OCI-LY1 (cell line): ENCODE measurements around the gene NUP54.

Experiments
- H2AFZ ChIP-seq: fragments of 200-600 bp; sonication (generic), shearing (Covaris generic); 2 replicates; pipeline ENCODE4 v1.6.0; 2014; ENCODE audit warnings: antibody characterized with exemption, mild to moderate bottlenecking, low read length
- H3F3A ChIP-seq: fragments of 200-600 bp; sonication (generic), shearing (Covaris generic); 2 replicates; pipeline ENCODE4 v1.6.0; 2014; ENCODE audit warnings: mild to moderate bottlenecking, antibody characterized with exemption, low read length, moderate library complexity; ENCODE audit not compliant: insufficient read depth
- H3K27ac ChIP-seq: fragments of 200-600 bp; sonication (generic); 2 replicates; pipeline ENCODE4 v1.5.1; 2014; ENCODE audit warnings: low read length, mixed run types, mild to moderate bottlenecking, low read depth; ENCODE audit not compliant: poor library complexity, severe bottlenecking
- H3K27me3 ChIP-seq: fragments of 200-600 bp; sonication (generic); 2 replicates; pipeline ENCODE4 v1.6.0; 2014; ENCODE audit warnings: antibody characterized with exemption, mild to moderate bottlenecking, low read length, moderate library complexity; ENCODE audit not compliant: insufficient read depth
- H3K36me3 ChIP-seq: fragments of 200-600 bp; sonication (generic); 2 replicates; pipeline ENCODE4 v1.6.1; 2014; ENCODE audit warnings: mild to moderate bottlenecking, antibody characterized with exemption, low read length, moderate library complexity, mixed read lengths; ENCODE audit not compliant: insufficient read depth
- H3K4me1 ChIP-seq: fragments of 200-600 bp; sonication (generic); 2 replicates; pipeline ENCODE4 v1.5.1; 2014; ENCODE audit warnings: mild to moderate bottlenecking, low read length, moderate library complexity; ENCODE audit not compliant: insufficient read depth, severe bottlenecking
- H3K4me2 ChIP-seq: fragments of 200-600 bp; sonication (generic), shearing (Covaris generic); 2 replicates; pipeline ENCODE4 v1.6.1; 2014; ENCODE audit warnings: low read length
- H3K4me3 ChIP-seq: fragments of 200-600 bp; sonication (generic); 2 replicates; pipeline ENCODE4 v1.5.1; 2014; ENCODE audit warnings: low read length, low read depth, mild to moderate bottlenecking, mixed read lengths; ENCODE audit not compliant: poor library complexity, severe bottlenecking
- H3K79me2 ChIP-seq: fragments of 200-600 bp; shearing (Covaris generic); 2 replicates; pipeline ENCODE4 v1.6.1; 2016; ENCODE audit warnings: mixed run types, low read length, mixed read lengths; ENCODE audit not compliant: insufficient read depth
- H3K9ac ChIP-seq: fragments of 200-600 bp; sonication (generic), shearing (Covaris generic); 2 replicates; pipeline ENCODE4 v1.6.1; 2014; ENCODE audit warnings: mild to moderate bottlenecking, low read length, mixed read lengths
- H3K9me2 ChIP-seq: fragments of 200-600 bp; sonication (generic), shearing (Covaris generic); 2 replicates; pipeline ENCODE4 v1.6.1; 2014; ENCODE audit warnings: low read depth, mild to moderate bottlenecking, low read length, mixed read lengths
- H3K9me3 ChIP-seq: fragments of 200-600 bp; shearing (Covaris generic); 2 replicates; pipeline ENCODE4 v1.6.1; 2014; ENCODE audit warnings: low read length, mixed read lengths
- H4K20me1 ChIP-seq: fragments of 200-600 bp; sonication (generic), shearing (Covaris generic); 2 replicates; pipeline ENCODE4 v1.6.0; 2016; ENCODE audit warnings: mild to moderate bottlenecking, low read length; ENCODE audit not compliant: insufficient read depth
- EZH2 ChIP-seq: fragments of 200-600 bp; sonication (generic), shearing (Covaris generic); IDR thresholded peaks from 2 replicates; pipeline ENCODE4 v1.8.0; 2017; ENCODE audit warnings: borderline replicate concordance, mixed run types, mild to moderate bottlenecking, antibody characterized with exemption, low read length, moderate library complexity, mixed read lengths
- TF ChIP-seq, protein P1 (sequence below): fragments of 200-600 bp; sonication (generic), shearing (Covaris generic); IDR thresholded peaks from 2 replicates; pipeline ENCODE4 v1.5.1; 2017; ENCODE audit warnings: mild to moderate bottlenecking, antibody characterized with exemption, low read length, moderate library complexity, mixed read lengths

The NUP54 gene

GRCh38 chr4:76177709-76178108, 29.5 kb upstream of the NUP54 start:
- no peaks in the 10 kb centered on the region for H3K79me2 ChIP-seq
- H3K9me2 ChIP-seq, result no peaks in the 10 kb centered on the region
- H3K4me3 ChIP-seq, result no peak overlapping the region
- no peaks in the 10 kb centered on the region for H3F3A ChIP-seq
- H4K20me1 ChIP-seq, result no peaks in the 10 kb centered on the region
- TF ChIP-seq, protein P1, sequence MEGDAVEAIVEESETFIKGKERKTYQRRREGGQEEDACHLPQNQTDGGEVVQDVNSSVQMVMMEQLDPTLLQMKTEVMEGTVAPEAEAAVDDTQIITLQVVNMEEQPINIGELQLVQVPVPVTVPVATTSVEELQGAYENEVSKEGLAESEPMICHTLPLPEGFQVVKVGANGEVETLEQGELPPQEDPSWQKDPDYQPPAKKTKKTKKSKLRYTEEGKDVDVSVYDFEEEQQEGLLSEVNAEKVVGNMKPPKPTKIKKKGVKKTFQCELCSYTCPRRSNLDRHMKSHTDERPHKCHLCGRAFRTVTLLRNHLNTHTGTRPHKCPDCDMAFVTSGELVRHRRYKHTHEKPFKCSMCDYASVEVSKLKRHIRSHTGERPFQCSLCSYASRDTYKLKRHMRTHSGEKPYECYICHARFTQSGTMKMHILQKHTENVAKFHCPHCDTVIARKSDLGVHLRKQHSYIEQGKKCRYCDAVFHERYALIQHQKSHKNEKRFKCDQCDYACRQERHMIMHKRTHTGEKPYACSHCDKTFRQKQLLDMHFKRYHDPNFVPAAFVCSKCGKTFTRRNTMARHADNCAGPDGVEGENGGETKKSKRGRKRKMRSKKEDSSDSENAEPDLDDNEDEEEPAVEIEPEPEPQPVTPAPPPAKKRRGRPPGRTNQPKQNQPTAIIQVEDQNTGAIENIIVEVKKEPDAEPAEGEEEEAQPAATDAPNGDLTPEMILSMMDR, result no peak
- TF ChIP-seq EZH2, result no peak
- H3K27me3 ChIP-seq, result no peaks in the 10 kb centered on the region
- H3K36me3 ChIP-seq, result no peaks in the 10 kb centered on the region; the same call in 1 of the 2 replicates
- no peak overlapping the region for H3K9ac ChIP-seq
- H2AFZ ChIP-seq, result no peak overlapping the region
- no peak overlapping the region for H3K4me2 ChIP-seq
- no peak overlapping the region for H3K27ac ChIP-seq
- no peaks in the 10 kb centered on the region for H3K4me1 ChIP-seq
- no peaks in the 10 kb centered on the region for H3K9me3 ChIP-seq

- Histone ChIP-seq H3K27me3 (no peaks in the 10 kb centered on the region), H3K4me1 (no peaks in the 10 kb centered on the region), H2AFZ (no peak overlapping the region), H3K79me2 (no peaks in the 10 kb centered on the region), H3K9ac (no peak overlapping the region), H3F3A (no peaks in the 10 kb centered on the region), H3K27ac (no peak overlapping the region), H3K4me2 (no peak overlapping the region), H3K9me2 (no peaks in the 10 kb centered on the region), H3K9me3 (no peaks in the 10 kb centered on the region), H3K4me3 (no peak overlapping the region), H4K20me1 (no peaks in the 10 kb centered on the region), H3K36me3 (no peaks in the 10 kb centered on the region; the same call in 1 of the 2 replicates)
- no peak for TF ChIP-seq EZH2
- TF ChIP-seq, protein P1, result no peak
Observed at GRCh38 chr4:76175336-76175735, 27.1 kb upstream of the NUP54 start.

GRCh38 chr4:76174216-76174615, 26.0 kb upstream of the NUP54 start:
- no peaks in the 10 kb centered on the region for H3K9me3 ChIP-seq
- no peaks in the 10 kb centered on the region for H4K20me1 ChIP-seq
- no peaks in the 10 kb centered on the region for H3K9me2 ChIP-seq
- no peak overlapping the region for H2AFZ ChIP-seq
- TF ChIP-seq EZH2, result no peak
- TF ChIP-seq, protein P1, result no peak
- peaks cover 7% of the 10 kb centered on the region; the same call in 1 of the 2 replicates for H3K36me3 ChIP-seq
- no peak overlapping the region for H3K4me2 ChIP-seq
- H3K79me2 ChIP-seq, result no peaks in the 10 kb centered on the region
- no peak overlapping the region for H3K4me3 ChIP-seq
- H3F3A ChIP-seq, result no peaks in the 10 kb centered on the region
- no peaks in the 10 kb centered on the region for H3K4me1 ChIP-seq
- no peak overlapping the region for H3K27ac ChIP-seq
- no peaks in the 10 kb centered on the region for H3K27me3 ChIP-seq
- H3K9ac ChIP-seq, result no peak overlapping the region
